Gastrocnemius medialis (tissue), 4 donors: ENCODE results near the gene TBC1D28. TPM values are rescaled to one million over a fixed set of nuclear protein-coding genes. Genes with fewer than 3 reads are reported as not detected.
"Not testable (repeated sequence)": the region's sequence is repeated elsewhere in the genome, so short reads cannot be mapped to it uniquely, and the experiment has no call there.

Source experiments
- ATAC-seq, 2 donors: fragments of 150-250 bp; one replicate each; pipeline ENCODE4 v1.9.1; 2016
- DNase-seq, 2 donors: peaks; one replicate each; pipeline ENCODE4 v3.0.0-alpha.2; 2019
- H3K27ac ChIP-seq, 4 donors: fragments of 200-600 bp; sonication (generic); 1 replicate in 1 of 4; 2 replicates in 3 of 4; pipeline ENCODE4 v1.5.1; 2016 to 2018; ENCODE audit warnings: mild to moderate bottlenecking in 2 of 4, moderate library complexity in 1 of 4
- H3K27me3 ChIP-seq, 3 donors: fragments of 200-600 bp; sonication (generic) in 2 of 3; 1 replicate in 1 of 3; 2 replicates in 2 of 3; pipeline versions ENCODE4 v1.5.1 to v1.6.0; 2016 to 2019; ENCODE audit warnings: mild to moderate bottlenecking in 1 of 3, moderate library complexity in 1 of 3
- H3K36me3 ChIP-seq, 2 donors: fragments of 200-600 bp; sonication (generic) in 1 of 2; one replicate each; pipeline ENCODE4 v1.5.1; 2017 to 2018
- H3K4me1 ChIP-seq, 2 donors: fragments of 200-600 bp; sonication (generic) in 1 of 2; one replicate each; pipeline ENCODE4 v1.5.1; 2016 to 2017; ENCODE audit warnings: mild to moderate bottlenecking in 2 of 2
- H3K4me3 ChIP-seq, 4 donors: fragments of 200-600 bp; sonication (generic) in 3 of 4; 1 replicate in 1 of 4; 2 replicates in 3 of 4; pipeline ENCODE4 v1.5.1; 2016 to 2019; ENCODE audit warnings: mild to moderate bottlenecking in 2 of 4
- H3K9me3 ChIP-seq, 3 donors: fragments of 200-600 bp; sonication (generic) in 2 of 3; 1 replicate in 1 of 3; 2 replicates in 2 of 3; pipeline ENCODE4 v1.5.1; 2016 to 2019
- in situ Hi-C, 4 donors: fragments of 200-750 bp; cut with MboI; loops; one replicate each; pipeline versions ENCODE4 v1.15.0 to v1.8.0; 2017; ENCODE audit warnings: low sequenced_read_pairs in 4 of 4
- intact Hi-C: fragments of 100-400 bp; cut with DNase I; formaldehyde crosslinking; loops from one replicate; pipeline ENCODE4 v1.15.1; 2023; ENCODE audit warnings: low total_unique reads
- total RNA-seq, 4 donors: library from RNA; depleted of rRNA; stranded (reverse); fragments of >200 nt; gene quantifications; one replicate each; pipeline versions ENCODE4 v1.1.0 to v1.2.3, GENCODE V29; 2016

Gene TBC1D28
- total RNA-seq, result not detected

DNA sequence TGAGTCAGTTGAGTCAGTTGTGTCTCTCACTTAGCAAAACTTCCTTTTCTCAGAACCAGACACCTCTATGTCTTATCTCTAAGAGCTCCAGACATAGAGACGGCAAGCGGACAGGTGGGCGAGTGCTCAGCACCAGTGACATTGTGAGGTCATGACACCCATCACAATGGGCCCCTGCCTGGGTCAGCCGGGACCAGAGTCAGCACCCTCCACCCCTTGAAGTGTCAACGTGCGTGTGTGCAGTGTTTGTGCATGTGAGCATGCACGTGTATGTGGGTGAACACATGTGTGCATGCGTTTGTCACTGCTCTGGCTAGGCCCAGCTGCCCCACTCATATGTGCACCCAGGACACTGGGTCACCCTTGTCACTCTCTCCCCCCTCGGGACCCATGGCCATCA, at the start of gene TBC1D28:
Gene TBC1D28, minus strand, starts transcription at position 101 of the 400 bp plus-strand sequence. CDS start 3,039 bp downstream, outside the sequence.
- intact Hi-C loops, H3K4me3 ChIP-seq, ATAC-seq, H3K36me3 ChIP-seq, H3K4me1 ChIP-seq, H3K27ac ChIP-seq, DNase-seq, H3K9me3 ChIP-seq, H3K27me3 ChIP-seq, in situ Hi-C loops: not testable (repeated sequence)

- in situ Hi-C loops, H3K27ac ChIP-seq, DNase-seq, H3K4me1 ChIP-seq, H3K27me3 ChIP-seq, intact Hi-C loops, H3K9me3 ChIP-seq, ATAC-seq, H3K36me3 ChIP-seq: not testable (repeated sequence)
- peak overlapping the region in 3 of 4 donors; percentile 61 to 73 (median 65) for H3K4me3 ChIP-seq
Measured at GRCh38 chr17:18682668-18683067, 38.5 kb upstream of the TBC1D28 start.

DNA sequence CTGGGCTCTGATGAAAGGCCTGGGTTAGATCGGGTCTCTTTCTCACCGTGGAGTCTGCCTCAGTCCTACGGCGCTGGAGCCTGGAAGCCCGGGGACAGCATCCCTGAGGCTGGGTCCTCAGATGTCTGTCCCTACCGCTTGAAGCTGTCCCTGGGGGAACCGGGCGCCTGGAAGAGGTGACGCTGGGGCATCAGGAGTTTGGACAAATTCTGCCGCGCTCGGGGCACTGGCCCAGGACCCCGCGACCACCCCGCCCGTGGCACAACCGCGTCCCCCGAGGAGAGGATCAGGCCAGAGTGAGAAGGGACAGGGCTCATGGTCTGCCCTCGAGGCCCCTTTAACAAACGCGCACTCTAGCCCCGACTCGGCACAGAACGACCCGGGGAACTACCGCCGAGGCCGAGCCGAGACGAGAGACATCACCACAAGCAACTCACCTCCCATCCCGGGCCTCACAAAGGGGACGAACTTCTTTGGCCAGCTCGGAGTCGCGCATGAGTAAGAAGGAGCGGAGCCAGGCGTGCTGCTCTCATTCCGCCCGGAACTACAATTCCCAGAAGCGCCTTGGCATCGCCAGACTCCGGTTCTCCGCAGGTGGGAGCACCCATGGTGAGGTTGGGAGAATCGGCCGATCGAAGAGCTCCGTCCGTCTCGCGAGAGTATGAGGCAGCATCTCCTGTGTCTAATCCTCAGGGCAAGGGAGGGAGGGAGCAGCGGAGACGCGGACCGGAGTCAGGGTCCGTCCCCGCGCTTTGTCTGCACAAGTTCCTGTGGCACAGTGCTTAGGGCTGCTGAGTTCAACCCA, 37.8 kb upstream of the TBC1D28 start, which contains the start of gene FOXO3B:
Gene FOXO3B, minus strand, starts transcription at position 548 of the 805 bp plus-strand sequence. CDS start 663 bp downstream, outside the sequence.
- H3K27me3 ChIP-seq, H3K36me3 ChIP-seq, H3K4me1 ChIP-seq, H3K9me3 ChIP-seq, intact Hi-C loops, in situ Hi-C loops: not testable (repeated sequence)
- ATAC-seq (peak; percentile 92 to 95), DNase-seq (peak; percentile 44 to 74)
- peak within 1 kb of the TSS; percentile 47 to 73 (median 63) for H3K4me3 ChIP-seq
- H3K27ac ChIP-seq, result peak within 1 kb of the TSS; percentile 37 to 63 (median 59)

GRCh38 chr17:18677381-18677780, 33.2 kb upstream of the TBC1D28 start:
- H3K4me3 ChIP-seq, H3K36me3 ChIP-seq, DNase-seq, ATAC-seq, in situ Hi-C loops, intact Hi-C loops, H3K9me3 ChIP-seq, H3K4me1 ChIP-seq, H3K27ac ChIP-seq, H3K27me3 ChIP-seq: not testable (repeated sequence)

DNA sequence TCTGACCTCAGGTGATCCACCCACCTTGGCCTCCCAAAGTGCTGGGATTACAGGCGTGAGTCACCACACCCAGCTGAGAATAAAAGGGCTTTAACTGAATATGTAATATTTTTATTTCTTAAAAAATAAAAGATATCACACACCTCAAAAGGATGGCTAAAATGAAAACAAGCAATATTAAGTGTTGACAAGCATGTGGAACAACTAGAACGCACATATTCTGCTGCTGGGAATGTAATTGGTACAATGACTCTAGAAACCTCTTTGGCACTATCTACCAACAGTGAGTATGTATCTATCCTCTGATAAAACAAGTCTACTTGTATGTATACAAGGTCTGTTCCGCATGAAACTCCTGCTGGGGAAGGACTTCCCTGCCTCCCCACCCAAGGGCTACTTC, 32.7 kb upstream of the TBC1D28 start:
- H3K9me3 ChIP-seq, DNase-seq, H3K27ac ChIP-seq, H3K4me1 ChIP-seq, H3K4me3 ChIP-seq, H3K36me3 ChIP-seq, H3K27me3 ChIP-seq, ATAC-seq, intact Hi-C loops, in situ Hi-C loops: not testable (repeated sequence)

DNA sequence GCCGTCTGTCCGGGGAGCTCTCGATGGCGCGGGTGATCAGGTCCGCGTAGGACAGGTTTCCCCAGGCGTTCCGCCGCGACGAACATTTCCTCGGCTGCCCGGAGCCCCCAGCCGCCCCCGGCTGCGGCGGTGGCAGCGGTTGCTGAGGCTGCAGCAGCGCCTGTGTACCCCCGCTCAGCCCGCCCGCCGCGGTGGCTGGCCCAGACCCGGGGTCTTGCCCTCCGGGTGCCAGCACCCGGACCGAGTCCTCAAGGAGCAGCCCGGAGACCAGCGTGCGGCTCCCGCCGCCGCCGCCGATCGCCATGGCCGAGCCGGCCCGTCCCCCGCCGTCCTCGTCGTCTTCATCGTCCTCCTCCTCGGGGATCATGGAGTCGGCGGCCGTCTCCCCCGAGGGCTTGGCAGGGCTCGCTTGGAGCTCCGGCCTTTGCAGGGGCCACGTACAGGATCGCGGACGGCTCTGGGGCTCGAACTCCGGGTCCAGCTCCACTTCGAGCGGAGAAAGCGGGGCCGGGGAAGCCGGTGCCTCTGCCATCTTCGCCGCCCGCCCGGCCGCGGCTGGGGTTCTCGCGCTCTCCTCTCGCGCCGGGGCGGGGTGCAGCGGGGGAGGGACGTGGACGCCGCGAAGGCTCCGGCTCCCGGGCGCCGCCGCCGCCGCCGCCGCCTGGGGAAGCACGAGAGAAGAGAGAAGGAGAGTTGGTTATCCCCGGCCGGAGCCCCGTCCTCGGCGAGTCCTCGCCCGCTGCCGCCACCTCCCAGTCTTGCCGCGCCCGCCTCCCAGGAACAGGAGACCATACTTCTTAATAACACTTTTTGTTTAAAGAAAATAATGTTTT, 28.4 kb upstream of the TBC1D28 start:
- DNase-seq, H3K9me3 ChIP-seq, H3K27me3 ChIP-seq, in situ Hi-C loops, ATAC-seq, H3K4me1 ChIP-seq, H3K4me3 ChIP-seq, intact Hi-C loops, H3K27ac ChIP-seq, H3K36me3 ChIP-seq: not testable (repeated sequence)

DNA sequence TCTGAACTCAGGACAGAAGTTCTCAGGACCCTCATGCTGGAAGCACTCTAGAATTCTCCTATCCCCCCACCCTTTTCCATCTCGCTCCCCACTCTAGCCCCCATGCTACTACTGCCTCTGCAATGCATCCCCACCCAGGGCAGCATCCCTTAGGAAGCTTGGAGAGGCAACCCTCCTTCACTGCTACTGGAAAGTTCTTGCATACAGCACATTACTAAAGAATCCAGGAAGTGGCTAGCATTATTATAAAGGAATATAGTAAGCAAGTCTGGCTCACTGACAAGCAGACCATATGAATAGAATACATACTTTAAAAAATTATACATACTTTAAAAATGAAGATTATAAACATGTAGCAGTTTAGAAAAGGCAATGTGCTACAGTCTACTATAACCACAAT, 24.4 kb upstream of the TBC1D28 start:
- H3K9me3 ChIP-seq, H3K27ac ChIP-seq, intact Hi-C loops, H3K4me3 ChIP-seq, in situ Hi-C loops, DNase-seq, H3K4me1 ChIP-seq, H3K36me3 ChIP-seq, H3K27me3 ChIP-seq, ATAC-seq: not testable (repeated sequence)

DNA sequence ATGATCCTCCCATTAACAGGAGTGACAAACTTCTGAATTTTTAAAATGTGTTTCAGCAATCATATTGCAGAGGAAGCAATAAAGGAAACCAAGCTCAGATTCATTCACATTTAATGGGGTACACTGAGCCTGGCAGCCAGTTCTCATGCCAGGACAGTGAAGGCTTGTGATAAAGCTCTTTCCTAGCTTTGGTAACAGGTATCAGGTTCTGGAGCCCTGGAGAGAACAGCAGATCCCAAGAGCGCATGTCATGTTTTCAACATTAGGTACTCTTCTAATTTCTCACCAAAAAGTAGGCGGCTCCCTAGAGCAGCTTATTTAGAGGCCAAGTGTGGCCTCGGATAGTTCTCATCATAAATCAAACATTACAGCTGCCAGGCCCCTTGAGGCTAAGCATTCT, 23.3 kb upstream of the TBC1D28 start:
- H3K36me3 ChIP-seq, H3K27me3 ChIP-seq, H3K4me1 ChIP-seq, in situ Hi-C loops, DNase-seq, H3K27ac ChIP-seq, intact Hi-C loops, H3K4me3 ChIP-seq, H3K9me3 ChIP-seq: not testable (repeated sequence)
- peak; percentile 94 to 95 for ATAC-seq

DNA sequence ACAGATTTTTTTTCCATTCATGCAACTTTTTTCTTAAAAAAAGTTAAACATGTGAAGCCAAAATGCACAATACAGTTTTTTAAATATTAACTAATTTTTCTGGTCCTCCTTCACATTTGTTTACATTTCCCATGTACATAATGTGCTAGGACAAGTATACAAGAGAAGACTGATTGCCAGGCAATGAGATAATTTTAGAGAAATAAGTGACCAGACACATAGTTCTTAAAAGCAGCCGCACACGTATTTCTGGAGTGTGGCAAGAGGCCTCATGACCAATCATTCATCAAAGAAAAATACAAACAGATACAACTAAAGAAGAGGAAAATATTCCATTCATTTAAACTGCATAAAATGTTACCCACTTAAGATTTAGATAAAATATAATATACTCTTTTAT, 22.1 kb upstream of the TBC1D28 start:
- H3K27me3 ChIP-seq, in situ Hi-C loops, intact Hi-C loops, H3K27ac ChIP-seq, H3K4me1 ChIP-seq, H3K4me3 ChIP-seq, DNase-seq, H3K36me3 ChIP-seq: not testable (repeated sequence)
- H3K9me3 ChIP-seq, result peaks cover 0 to 12% (median 6%) of the 10 kb centered on the region in 3 donors
- peak in 1 of 2 donors; percentile 72 for ATAC-seq

DNA sequence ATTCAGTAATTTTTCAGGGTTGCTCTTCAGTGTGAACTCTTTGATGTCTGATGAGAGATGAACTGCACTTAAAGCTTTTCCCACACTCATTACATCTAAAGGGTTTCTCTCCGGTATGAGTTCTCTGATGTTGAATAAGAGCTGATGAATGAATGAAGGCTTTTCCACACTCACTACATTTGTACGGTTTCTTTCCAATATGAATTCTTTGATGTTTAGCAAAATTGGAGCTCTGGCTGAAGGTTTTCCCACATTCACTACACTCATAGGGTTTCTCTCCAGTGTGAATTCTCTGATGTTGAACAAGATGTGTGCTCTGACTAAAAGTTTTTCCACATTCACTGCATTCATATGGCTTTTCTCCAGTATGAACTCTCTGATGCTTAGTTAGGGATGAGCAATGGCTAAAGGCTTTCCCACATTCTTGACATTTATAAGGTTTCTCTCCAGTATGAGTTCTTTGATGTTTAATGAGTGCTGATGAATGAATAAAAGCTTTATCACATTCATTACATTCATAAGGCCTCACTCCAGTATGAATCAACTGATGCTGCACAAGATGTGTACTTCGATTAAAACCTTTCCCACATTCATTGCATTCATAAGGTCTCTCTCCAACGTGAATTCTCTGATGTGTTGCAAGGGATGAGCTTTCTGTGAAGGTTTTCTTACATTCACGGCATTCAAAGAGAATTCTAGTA, 17.9 kb upstream of the TBC1D28 start:
- in situ Hi-C loops, H3K4me1 ChIP-seq, H3K36me3 ChIP-seq, DNase-seq, H3K27me3 ChIP-seq, ATAC-seq, H3K27ac ChIP-seq, intact Hi-C loops: not testable (repeated sequence)
- H3K4me3 ChIP-seq, result peak overlapping the region in 1 of 4 donors; percentile 17
- H3K9me3 ChIP-seq, result peaks cover 0 to 13% (median 6%) of the 10 kb centered on the region in 3 donors

GRCh38 chr17:18650094-18650493, 5.9 kb upstream of the TBC1D28 start:
- DNase-seq, H3K4me3 ChIP-seq, H3K27ac ChIP-seq, H3K4me1 ChIP-seq, intact Hi-C loops, ATAC-seq, H3K9me3 ChIP-seq, in situ Hi-C loops, H3K36me3 ChIP-seq, H3K27me3 ChIP-seq: not testable (repeated sequence)
